ENCODE results near the gene ERVFRD-1.

Gene ERVFRD-1

GRCh38 chr6:11056871-11057270 lies 54.7 kb downstream of the ERVFRD-1 start:
- H3K9me2 ChIP-seq (ENCODE audit: low read depth, low read length), result no peaks in the 10 kb centered on the region

GRCh38 chr6:11055127-11055627 lies 56.3 kb downstream of the ERVFRD-1 start:
- no peaks in the 10 kb centered on the region for H3K36me3 ChIP-seq (ENCODE audit: insufficient read depth, low read length)
- H4K20me1 ChIP-seq (ENCODE audit: insufficient read depth, low read length), result no peaks in the 10 kb centered on the region
- H3K4me2 ChIP-seq (ENCODE audit: low read length), result no peak overlapping the region
- no peaks in the 10 kb centered on the region for H3F3A ChIP-seq (ENCODE audit: insufficient read depth, low read length)
- no peak overlapping the region for H2AFZ ChIP-seq (ENCODE audit: low read length)
- H3K27ac ChIP-seq (ENCODE audit: low read depth, low read length, poor library complexity, severe bottlenecking), result no peak overlapping the region
- no peaks in the 10 kb centered on the region for H3K4me1 ChIP-seq (ENCODE audit: insufficient read depth, low read length, severe bottlenecking)
- no peaks in the 10 kb centered on the region for H3K27me3 ChIP-seq (ENCODE audit: insufficient read depth, low read length)
- H3K9ac ChIP-seq (ENCODE audit: low read length), result no peak overlapping the region
- no peaks in the 10 kb centered on the region for H3K79me2 ChIP-seq (ENCODE audit: insufficient read depth, low read length)
- no peaks in the 10 kb centered on the region for H3K9me2 ChIP-seq (ENCODE audit: low read depth, low read length)
- no peaks in the 10 kb centered on the region for H3K9me3 ChIP-seq (ENCODE audit: low read length)
- TF ChIP-seq EZH2 (IDR thresholded peaks at IDR 0.05; ENCODE audit: borderline replicate concordance, low read length), result no peak
- TF ChIP-seq CTCF (IDR thresholded peaks at IDR 0.05; ENCODE audit: low read length), result no peak
- no peak overlapping the region for H3K4me3 ChIP-seq (ENCODE audit: low read depth, low read length, poor library complexity, severe bottlenecking)

More at GRCh38 chr6:11056871-11057270, 54.7 kb downstream of the ERVFRD-1 start:
- Histone ChIP-seq H3K4me1 (ENCODE audit: insufficient read depth, low read length, severe bottlenecking) (no peaks in the 10 kb centered on the region), H3K36me3 (ENCODE audit: insufficient read depth, low read length) (no peaks in the 10 kb centered on the region), H3F3A (ENCODE audit: insufficient read depth, low read length) (no peaks in the 10 kb centered on the region), H3K4me2 (ENCODE audit: low read length) (no peak overlapping the region), H3K27ac (ENCODE audit: low read depth, low read length, poor library complexity, severe bottlenecking) (no peak overlapping the region), H4K20me1 (ENCODE audit: insufficient read depth, low read length) (no peaks in the 10 kb centered on the region), H3K4me3 (ENCODE audit: low read depth, low read length, poor library complexity, severe bottlenecking) (no peak overlapping the region), H3K9me3 (ENCODE audit: low read length) (no peaks in the 10 kb centered on the region), H3K9ac (ENCODE audit: low read length) (no peak overlapping the region), H3K79me2 (ENCODE audit: insufficient read depth, low read length) (no peaks in the 10 kb centered on the region), H2AFZ (ENCODE audit: low read length) (no peak overlapping the region), H3K27me3 (ENCODE audit: insufficient read depth, low read length) (no peaks in the 10 kb centered on the region)
- TF ChIP-seq CTCF (IDR thresholded peaks at IDR 0.05; ENCODE audit: low read length), result no peak
- no peak for TF ChIP-seq EZH2 (IDR thresholded peaks at IDR 0.05; ENCODE audit: borderline replicate concordance, low read length)

DNA sequence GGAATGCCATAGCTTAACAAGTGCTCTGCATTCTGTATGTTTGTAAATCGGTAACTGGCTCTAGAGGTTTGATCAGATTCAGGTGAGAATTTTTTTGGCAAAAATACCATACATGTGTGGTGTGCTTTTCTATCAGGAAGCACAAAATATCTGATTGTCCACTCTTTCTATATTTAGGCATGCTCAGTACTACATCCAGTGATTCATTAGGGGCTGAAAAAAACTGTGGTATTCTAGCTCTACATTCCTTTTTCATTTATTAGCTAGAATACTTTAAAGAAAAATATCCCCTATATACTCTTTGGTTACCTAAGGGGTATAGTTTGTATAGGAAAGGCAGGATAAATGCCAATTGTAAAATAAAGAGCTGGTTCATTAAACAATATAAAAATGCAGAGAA lies 56.8 kb downstream of the ERVFRD-1 start:
- Histone ChIP-seq H3K4me2 (ENCODE audit: low read length) (no peak overlapping the region), H3K36me3 (ENCODE audit: insufficient read depth, low read length) (no peaks in the 10 kb centered on the region), H3K9me2 (ENCODE audit: low read depth, low read length) (no peaks in the 10 kb centered on the region), H3K27me3 (ENCODE audit: insufficient read depth, low read length) (no peaks in the 10 kb centered on the region), H3K79me2 (ENCODE audit: insufficient read depth, low read length) (no peaks in the 10 kb centered on the region), H3K9me3 (ENCODE audit: low read length) (no peaks in the 10 kb centered on the region), H3F3A (ENCODE audit: insufficient read depth, low read length) (no peaks in the 10 kb centered on the region), H2AFZ (ENCODE audit: low read length) (no peak overlapping the region), H3K27ac (ENCODE audit: low read depth, low read length, poor library complexity, severe bottlenecking) (no peak overlapping the region), H3K4me1 (ENCODE audit: insufficient read depth, low read length, severe bottlenecking) (no peaks in the 10 kb centered on the region), H3K4me3 (ENCODE audit: low read depth, low read length, poor library complexity, severe bottlenecking) (no peak overlapping the region), H4K20me1 (ENCODE audit: insufficient read depth, low read length) (no peaks in the 10 kb centered on the region), H3K9ac (ENCODE audit: low read length) (no peak overlapping the region)
- no peak for TF ChIP-seq EZH2 (IDR thresholded peaks at IDR 0.05; ENCODE audit: borderline replicate concordance, low read length)
- no peak for TF ChIP-seq CTCF (IDR thresholded peaks at IDR 0.05; ENCODE audit: low read length)

Data from OCI-LY1 (cell line).